ENCODE results near the gene SNRPB.
A peak's percentile ranks its signal among the peaks of the same experiment; 100 is the strongest.
"Not testable (repeated sequence)": the region's sequence is repeated elsewhere in the genome, so short reads cannot be mapped to it uniquely, and the experiment has no call there.

The SNRPB gene

DNA sequence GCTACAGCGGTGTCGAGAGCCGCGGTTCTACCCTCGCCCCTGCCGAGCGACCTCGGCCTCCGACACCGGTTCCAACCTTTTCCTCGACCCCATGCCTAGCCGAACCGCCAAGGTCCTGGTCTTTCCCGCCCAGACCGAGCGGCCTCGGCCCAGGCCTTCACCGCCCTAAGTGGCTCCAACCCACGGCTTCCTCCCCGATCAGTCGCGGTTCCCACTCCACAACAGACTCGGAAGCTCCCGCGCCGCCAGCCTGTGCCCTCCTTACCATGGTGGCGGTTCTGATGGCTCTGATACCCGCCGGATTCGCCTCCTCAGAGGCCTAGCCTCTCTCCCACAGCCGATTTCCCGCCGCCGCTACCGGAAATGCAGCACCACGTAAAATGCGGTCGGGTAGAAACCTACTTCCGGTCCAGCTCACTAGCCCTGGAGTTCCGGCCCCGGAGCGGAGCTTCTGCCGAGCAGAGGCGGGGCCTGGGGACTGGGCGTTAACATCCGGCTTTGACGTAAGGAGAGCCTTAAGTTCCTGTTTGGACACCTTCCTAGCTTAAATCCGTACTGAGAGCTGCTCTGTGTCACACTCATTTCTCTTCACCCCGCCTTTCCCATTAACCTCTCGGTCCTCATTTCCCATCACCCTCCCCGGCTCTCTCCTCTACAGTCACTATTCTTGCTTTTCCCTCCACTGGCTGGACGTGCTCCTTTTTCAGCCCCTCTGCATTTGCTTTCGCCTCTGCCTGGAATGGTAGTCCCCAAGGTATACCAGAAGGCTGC is at the start of gene SNRPB:
Gene SNRPB, minus strand, starts transcription at position 367 of the 771 bp plus-strand sequence. Its CDS starts 99 bp downstream, at position 268.
- DNase-seq: peak; percentile 99

DNA sequence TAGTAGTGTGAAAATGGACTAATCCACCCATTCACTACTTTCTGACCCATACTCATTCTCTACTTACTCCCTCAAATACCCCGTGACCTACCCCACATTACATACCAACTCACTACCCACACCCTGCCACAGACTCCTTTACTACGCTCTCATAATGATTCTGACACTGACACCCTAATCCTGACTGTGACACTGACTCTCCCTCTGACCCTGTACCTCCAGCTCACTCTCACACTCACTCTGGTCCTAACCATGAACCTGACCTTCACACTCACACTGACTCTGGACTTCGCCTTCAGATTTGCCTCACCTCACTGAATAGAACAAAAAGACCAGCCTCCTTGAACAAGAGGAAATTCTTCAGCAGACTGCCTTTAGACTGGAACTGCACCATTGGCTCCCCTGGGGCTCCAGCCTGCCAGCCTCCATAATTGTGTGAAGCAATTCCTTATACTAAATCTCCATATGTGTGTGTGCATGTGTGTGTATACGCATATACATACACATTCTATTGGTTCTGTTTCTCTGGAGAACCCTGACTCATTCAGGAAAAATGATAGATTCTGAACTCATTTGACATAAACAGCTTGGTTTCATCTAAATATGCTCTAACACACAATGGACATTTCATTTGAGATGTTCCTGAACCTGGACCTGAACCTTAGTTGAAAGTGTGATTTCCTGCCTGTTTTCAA is 48.7 kb upstream of the SNRPB start:
- no peak for DNase-seq

DNA sequence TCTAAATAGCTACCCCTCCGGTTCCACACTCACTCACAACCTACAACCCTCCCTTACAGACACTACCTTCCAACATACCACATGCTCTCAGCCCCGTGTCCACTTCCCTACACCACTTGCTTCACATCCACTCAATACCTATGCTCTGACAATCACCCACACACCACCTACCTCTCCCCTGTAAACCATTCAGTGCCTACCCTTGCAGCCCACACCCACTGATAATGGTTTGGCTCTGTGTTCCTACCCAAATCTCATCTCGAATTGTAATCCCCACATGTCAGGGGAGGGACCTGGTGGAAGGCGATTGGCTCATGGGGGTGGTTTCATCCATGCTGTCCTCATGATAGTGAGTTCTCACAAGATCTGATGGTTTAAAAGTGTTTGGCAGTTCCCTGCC is 48.0 kb upstream of the SNRPB start:
- DNase-seq: no peak

GRCh38 chr20:2518096-2518495 is 47.5 kb upstream of the SNRPB start:
- no peak for DNase-seq

- DNase-seq: no peak
Observed at GRCh38 chr20:2516399-2516798, 45.8 kb upstream of the SNRPB start.

- no peak for DNase-seq
Observed at GRCh38 chr20:2515203-2515602, 44.6 kb upstream of the SNRPB start.

DNA sequence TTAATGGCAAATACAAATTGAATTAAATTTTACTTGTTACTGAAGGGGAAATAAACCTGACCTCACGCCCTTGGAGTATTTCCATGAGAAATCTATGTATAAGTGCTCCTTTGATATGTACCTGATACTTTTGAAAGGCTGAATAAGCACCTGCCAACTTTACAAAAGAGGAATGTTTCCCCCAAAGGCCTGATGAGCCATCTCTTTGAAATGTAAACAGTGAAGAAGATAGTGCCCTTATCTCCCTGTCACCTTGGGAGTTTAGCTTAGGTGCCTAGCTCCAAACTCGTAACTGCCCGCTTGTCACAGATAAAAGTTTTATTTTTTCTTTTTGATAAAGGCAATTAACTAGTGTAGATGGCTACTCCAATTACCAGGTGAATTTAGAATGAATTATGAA is 39.2 kb upstream of the SNRPB start:
- DNase-seq: no peak

GRCh38 chr20:2509468-2509781 is 38.8 kb upstream of the SNRPB start:
- DNase-seq: no peak

- peak; percentile 90 to 91 for DNase-seq
Observed at GRCh38 chr20:2508631-2509467, 38.3 kb upstream of the SNRPB start, which contains the start of gene ZNF343. Gene ZNF343, minus strand, starts transcription at chr20:2508915. Its CDS starts 15,020 bp downstream, at chr20:2493895.

DNA sequence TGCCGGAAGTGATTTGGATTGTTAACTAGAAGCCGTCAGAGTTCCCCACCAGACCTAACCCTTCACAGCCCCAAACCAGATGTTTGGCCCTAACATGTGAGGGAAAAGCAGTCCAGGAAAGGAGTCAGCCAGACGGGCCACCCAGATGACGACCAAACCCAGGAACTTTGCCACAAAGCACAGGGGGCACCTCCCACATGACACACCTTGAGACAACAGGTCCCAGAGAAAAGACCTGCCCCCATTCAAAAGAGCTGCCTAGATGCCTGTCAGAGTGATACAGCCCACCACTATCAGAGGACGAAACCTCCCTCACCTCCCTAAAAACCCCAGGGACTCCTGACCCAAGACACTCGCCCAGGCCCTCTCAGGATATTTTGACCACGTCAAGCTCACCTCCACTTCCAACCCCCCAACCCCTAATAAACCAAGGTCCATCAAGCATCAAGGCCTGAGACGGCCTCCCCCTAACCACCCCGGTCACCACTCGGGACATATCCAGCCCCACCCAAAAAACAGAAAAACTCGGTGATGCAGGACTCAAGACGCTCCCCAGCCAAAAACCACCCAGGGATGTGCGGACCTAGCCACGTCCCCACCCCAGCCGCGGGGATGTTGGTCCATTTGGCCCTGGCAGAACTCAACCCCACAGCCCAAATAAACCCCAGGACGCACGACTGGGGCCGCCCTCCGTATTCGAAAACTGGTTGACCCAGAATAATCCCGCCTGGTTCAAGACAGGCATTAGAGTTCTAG is 37.5 kb upstream of the SNRPB start:
- no peak for DNase-seq

- DNase-seq: no peak
Observed at GRCh38 chr20:2507464-2507863, 36.9 kb upstream of the SNRPB start.

- DNase-seq: not testable (repeated sequence)
Observed at GRCh38 chr20:2506426-2506825, 35.8 kb upstream of the SNRPB start.

- DNase-seq: not testable (repeated sequence)
Observed at GRCh38 chr20:2504803-2505202, 34.2 kb upstream of the SNRPB start.

DNA sequence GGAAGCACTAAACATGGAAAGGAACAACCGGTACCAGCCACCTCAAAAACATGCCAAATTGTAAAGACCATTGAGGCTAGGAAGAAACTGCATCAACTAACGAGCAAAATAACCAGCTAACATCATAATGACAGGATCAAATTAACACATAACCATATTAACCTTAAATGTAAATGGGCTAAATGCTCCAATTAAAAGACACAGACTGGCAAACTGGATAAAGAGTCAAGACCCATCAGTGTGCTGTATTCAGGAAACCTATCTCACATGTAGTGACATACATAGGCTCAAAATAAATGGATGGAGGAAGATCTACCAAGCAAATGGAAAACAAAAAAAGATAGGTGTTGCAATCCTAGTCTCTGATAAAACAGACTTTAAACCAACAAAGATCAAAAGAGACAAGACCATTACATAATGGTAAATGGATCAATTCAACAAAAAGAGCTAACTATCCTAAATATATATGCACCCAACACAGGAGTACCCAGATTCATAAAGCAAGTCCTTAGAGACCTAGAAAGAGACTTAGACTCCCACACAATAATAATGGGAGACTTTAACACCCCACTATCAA is 32.3 kb upstream of the SNRPB start:
- DNase-seq: not testable (repeated sequence)

GRCh38 chr20:2485661-2486060 is 15.1 kb upstream of the SNRPB start:
- no peak for DNase-seq

DNA sequence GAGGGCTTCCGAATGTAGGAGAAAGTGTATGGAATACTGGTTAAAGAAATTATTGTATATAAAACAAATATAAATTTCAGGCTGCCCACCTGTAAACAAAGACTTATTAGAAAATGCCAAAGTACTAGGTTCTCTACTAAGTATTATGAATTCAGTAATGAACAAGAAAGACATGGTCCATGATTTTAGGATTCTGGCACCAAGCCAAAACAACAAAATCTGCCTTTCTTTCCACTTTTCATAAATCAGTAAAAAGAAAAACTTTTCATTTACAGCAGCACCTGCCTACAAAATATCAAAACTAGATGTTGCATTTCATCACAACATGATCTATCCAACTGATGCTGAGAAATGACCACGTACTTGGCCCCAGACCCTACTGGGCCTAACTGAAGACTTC is 14.5 kb upstream of the SNRPB start:
- no peak for DNase-seq

DNA sequence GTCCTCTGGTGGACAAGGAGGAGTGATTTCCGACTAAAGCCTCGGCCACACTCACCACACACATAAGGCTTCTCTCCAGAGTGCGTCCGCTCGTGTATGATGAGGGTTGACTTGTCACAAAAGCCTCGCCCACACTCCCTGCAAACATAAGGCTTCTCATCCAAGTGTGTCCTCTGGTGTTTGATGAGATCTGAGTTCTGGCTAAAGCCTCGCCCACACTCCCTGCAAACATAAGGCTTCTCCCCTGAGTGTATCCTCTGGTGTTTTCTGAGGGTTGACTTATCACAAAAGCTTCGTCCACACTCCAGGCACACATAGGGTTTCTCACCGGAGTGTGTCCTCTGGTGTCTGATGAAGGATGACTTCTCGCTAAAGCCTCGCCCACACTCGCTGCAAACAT is 12.9 kb upstream of the SNRPB start:
- DNase-seq: no peak

- DNase-seq: no peak
Observed at GRCh38 chr20:2480381-2480780, 9.8 kb upstream of the SNRPB start.

DNA sequence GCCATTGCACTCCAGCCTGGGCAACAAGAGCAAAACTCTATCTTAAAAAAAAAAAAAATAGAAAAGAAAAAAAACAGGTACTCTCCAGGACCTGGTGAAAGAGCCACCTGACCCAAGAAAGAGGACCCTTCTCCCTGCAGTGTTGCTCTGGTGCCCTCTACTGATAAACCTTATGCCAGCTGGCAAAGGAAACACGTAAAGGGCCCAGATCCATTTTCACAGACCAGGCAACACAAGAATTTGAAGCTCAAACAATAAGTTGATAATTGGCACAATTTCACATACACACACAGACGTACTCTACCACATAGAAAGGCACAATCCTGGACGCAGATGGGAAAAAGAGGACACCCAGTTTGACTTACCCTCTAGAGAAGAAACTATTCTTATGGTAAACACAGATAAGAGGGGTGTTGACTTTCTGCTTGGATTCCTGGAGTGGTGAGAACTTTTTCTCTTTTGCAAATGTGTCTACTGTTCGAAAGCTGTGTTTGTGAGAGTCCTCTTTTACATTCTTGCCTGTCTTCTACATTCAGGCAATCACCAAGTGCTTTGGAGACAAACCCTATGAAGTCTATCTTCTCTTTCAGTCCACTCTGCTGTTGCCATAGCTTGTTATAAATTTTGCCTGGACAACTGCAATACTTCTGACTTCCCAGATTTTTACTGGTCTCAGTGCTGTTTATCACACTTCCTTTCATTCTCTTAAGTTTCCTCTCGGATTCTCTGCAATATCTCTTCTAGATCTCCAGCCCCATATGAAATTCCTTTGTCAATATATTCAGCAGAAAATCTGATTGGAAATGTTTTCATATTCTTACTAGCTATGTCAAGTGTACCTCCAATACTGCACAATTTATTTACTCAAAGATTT is 6.4 kb upstream of the SNRPB start:
- peak in 1 of 2 experiments; percentile 5 for DNase-seq

GRCh38 chr20:2475850-2476741 is 5.5 kb upstream of the SNRPB start:
- DNase-seq: no peak

Data from SHP77 (cell line).